HG02840 (cell line): ENCODE data around the gene SEC24B.
A peak's percentile ranks its signal among the peaks of the same experiment; 100 is the strongest.
"Not testable (repeated sequence)": the region's sequence is repeated elsewhere in the genome, so short reads cannot be mapped to it uniquely, and the experiment has no call there.

Experiments
- ATAC-seq: cut with Tn5 transposase; IDR thresholded peaks from one replicate; pipeline ENCODE4 v1.9.1; 2021; ENCODE audit warnings: mild to moderate bottlenecking, moderate library complexity, moderate number of reproducible peaks; ENCODE audit not compliant: unreplicated experiment, low FRiP score

The SEC24B gene

GRCh38 chr4:109497511-109497910, 63.9 kb downstream of the SEC24B start:
- ATAC-seq, result no peak

- no peak for ATAC-seq
These were observed 65.9 kb downstream of the SEC24B start for GRCh38 chr4:109499513-109499912.

DNA sequence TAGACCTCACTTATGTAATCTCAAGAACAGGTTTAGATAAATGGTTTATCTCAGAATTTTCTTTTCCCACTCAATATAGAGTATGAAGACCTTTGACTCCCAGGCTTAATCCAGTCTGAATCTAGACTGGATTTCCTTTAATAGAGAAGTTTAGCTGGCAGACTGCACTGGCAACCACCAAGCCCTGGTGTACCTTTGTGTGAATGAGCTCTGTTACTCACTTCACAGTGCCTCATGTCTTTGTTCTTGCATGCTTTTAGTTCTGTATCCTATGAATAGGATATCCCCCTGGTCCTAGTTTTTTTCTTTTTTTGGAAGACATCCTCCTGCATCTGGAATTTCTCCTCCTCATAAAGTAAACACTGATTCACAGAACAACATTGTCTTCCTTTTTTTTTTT, 73.3 kb downstream of the SEC24B start:
- no peak for ATAC-seq

DNA sequence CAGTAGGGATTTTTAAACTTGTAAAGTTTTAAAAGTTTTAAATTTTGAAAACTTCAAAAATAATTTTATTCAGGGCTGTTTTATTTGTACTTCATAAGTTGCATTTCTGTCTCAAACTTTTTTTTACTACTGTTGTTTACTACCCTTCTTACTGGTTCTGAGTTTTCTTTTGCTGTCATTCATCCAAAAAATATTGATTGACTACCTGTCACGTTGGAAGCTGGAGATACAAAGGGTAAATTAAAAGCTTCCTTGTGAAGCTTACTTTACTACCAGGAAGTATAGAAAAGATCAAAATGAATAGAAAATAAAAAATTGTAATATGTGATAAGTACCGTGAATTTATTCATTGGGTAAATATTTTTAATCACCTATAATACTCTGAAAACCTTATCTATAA, 77.1 kb downstream of the SEC24B start:
- no peak for ATAC-seq

DNA sequence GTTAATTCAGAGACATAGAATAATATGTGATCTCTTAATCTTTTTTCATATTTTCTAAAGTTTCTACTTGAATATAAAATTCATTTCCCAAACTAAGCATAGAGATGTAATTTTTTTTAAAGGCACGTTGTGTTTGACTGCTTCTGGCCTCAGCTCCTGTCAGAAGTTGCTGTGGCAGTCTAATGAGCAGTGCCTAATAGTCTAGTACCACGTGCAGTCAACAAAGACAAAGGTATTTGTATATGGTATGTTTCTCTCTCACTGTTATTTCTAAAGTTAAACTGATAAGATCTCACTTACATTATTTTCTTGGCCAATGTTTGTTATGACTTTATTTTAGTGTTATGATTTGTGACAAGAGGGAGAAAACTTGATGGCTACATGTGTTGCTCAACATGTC, 77.8 kb downstream of the SEC24B start:
- ATAC-seq, result no peak

DNA sequence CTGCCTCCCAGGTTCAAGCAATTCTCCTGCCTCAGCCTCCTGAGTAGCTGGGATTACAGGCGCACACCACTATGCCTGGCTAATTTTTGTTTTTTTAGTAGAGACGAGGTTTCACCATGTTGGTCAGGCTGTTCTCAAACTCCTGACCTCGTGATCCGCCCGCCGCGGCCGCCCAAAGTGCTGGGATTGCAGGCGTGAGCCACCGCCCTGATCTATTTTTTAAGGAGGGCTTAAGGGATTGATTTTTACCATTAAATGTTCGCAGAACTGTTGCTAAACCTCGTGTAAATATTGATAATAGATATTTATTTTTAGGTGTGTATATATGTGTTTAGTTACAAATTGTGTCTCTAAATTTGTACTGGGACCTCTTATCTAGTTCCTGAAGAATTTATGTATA, 79.8 kb downstream of the SEC24B start:
- ATAC-seq, result not testable (repeated sequence)

DNA sequence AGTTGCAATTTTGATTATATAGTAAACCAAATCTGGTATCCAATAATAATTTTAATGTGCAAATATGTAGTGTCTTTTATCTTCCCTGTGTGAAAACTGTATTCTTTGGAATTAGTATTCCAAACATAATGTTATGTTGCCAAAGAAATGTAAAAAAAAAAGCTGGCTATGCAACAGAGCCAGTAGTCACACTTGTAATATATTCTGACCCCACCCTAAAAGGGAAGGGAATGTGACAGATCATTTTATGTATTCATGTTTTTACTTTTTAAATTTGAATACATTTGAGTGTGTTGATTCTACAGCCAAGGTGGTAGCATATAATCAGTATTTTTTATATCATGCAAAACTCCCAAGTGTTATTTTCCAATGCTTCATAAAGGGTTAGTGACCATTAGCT, 98.6 kb downstream of the SEC24B start:
- ATAC-seq, result no peak

DNA sequence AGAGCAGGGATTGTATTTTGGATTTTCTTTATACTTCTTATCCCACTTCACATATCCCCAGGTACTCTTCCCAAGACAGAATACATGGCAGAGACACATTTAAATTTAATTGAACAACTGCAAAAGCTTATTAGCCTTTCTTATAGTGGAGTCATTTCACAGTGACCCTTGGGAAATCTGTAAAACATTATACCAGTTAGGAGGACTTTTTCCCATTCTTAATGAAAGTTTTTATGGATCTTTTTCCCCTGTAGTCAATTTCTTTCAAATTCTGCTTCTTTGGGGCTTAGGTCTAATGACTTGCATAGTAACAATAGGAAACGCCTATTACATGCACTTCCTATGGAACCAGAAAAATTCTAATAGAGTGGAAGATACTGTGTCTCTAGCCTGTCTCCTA, 111.8 kb downstream of the SEC24B start:
- ATAC-seq, result no peak

- no peak for ATAC-seq
These were observed 113.8 kb downstream of the SEC24B start for GRCh38 chr4:109547394-109547793.

GRCh38 chr4:109548655-109549054, 115.0 kb downstream of the SEC24B start:
- ATAC-seq, result no peak

- no peak for ATAC-seq
These were observed 118.6 kb downstream of the SEC24B start for GRCh38 chr4:109552237-109552636.

GRCh38 chr4:109553130-109553529, 119.5 kb downstream of the SEC24B start:
- no peak for ATAC-seq

DNA sequence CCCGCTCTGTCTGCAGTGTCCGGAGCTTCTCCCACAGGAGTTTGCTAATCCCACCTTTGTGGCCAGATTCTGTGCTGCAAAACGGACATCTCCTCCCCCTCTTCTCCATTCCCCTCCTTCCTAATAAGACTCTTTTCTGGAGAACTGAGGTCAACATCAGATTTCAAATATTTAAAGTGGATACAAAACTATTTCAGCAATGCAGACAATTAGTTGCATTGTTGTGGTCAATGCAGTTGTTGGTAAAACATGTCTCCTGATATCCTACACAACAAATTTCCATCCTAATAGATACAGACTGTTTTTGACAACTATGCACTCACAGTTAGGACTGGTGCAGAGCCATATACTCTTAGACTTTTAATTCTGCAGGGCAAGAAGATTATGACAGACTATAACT, 121.4 kb downstream of the SEC24B start:
- ATAC-seq, result no peak

DNA sequence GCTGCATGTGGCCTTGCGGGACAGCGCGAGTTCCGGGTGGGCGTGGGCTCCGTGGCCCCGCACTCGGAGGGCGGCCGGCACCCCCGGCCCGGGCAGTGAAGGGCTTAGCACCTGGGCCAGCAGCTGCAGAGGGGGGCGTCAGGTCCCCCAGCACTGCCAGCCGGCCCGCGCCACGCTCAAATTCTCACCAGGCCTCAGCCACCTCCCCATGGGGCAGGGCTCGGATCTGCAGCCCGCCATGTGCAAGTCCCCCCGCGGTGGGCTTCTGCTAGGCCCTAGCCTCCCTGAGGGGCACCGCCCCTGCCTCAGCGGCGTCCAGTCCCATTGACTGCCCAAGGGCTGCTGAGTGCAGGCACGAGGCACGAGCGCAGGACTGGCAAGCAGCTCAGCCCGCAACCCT, 123.8 kb downstream of the SEC24B start:
- ATAC-seq, result no peak

- ATAC-seq, result not testable (repeated sequence)
These were observed 124.5 kb downstream of the SEC24B start for GRCh38 chr4:109558095-109558494.

GRCh38 chr4:109559625-109559982, 126.0 kb downstream of the SEC24B start:
- peak; percentile 17 for ATAC-seq

GRCh38 chr4:109559983-109560686, 126.5 kb downstream of the SEC24B start, which contains the start of gene MCUB:
TSS of gene MCUB (plus strand) at chr4:109560246. CDS start at chr4:109560338, 92 bp downstream.
- peak; percentile 90 for ATAC-seq

DNA sequence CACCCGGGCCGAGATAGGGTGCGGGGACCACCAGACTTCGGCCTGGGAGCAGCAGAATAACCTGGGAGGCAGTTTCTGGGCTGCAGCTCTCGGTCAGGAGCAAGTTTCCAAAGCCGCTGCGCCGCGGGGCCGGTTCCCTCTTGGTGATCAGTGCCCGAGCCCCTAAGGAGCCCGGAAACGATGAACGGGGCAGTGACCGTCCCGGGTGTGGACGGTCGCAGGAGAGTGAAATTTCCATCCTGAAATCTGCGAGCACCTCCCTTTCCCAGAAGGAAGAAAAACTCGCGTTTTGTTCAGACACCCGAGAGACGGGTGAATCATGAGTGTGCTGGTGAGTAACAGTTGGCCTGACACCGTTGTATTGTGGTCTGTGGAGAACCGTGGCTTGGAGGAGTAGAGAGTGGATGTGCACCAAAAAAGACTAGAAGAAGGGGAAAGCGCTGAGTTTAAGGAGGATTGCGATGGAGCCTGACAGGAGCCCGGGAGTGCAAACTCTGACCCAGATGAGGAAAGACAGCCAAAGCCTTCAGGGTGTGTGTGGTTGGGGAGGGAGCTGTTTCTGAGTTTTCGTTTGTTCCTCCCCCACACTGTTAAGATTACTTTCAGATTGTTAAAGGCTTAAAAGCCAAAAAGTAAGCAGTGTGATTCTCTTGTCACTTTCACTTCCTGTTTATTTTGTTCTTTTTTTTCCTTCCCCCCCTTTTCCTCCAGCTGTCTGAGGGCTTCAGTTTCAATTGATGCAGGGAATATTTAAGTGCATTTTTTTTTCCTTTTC, 127.3 kb downstream of the SEC24B start:
- peak; percentile 57 for ATAC-seq

DNA sequence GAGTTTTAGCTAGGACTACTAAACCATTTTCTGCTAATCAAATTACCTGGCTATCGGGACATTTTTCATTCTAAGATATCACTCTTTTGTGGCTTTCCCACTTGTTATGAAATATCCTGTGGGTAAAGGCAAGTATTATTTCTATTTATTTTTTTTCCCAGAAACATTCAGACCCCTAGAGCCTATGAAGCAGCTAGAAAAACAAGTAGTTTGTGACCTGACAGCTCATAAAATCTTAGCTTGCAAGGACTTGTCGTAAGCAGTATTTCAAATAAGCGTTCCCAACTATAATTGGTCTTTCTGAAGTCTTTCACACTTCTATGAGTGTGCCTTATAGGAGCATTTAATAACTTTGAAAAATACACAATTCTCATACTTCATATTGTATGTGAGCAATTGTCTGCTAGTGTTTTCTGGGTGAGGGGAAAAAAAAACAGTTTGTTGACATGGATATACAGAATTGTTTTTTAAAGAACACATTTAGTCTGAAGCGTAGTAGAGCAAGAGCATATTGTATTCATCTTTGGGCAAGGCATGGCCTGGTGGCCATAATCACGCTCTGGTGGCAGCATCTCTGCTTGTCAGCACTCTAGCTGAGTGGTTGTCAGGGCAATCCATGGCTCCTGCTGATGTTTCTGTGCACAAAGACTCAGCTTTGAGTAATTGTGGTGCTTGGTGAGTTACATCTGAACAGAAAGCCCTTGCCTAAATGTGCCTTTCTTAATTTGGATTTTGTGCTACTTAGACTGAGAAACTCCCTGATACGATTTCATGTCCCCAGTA, 129.0 kb downstream of the SEC24B start:
- no peak for ATAC-seq

- ATAC-seq, result no peak
These were observed 137.9 kb downstream of the SEC24B start for GRCh38 chr4:109571494-109571893.

- no peak for ATAC-seq
These were observed 138.5 kb downstream of the SEC24B start for GRCh38 chr4:109572154-109572553.
